Trophoblast cell (in vitro differentiated cells and primary cell): Measurements from ENCODE around the gene ERC1.

Experiments used
- DNase-seq, 2 donors: peaks; one replicate each; pipeline ENCODE4 v3.0.0-alpha.2; 2016
- H2AFZ ChIP-seq: 2 replicates; pipeline ENCODE4 v1.6.1; 2013; ENCODE audit warnings: low read length, moderate library complexity, mild to moderate bottlenecking; ENCODE audit not compliant: insufficient read depth, poor library complexity
- H2AK5ac ChIP-seq: 2 replicates; pipeline ENCODE4 v1.6.1; 2013; ENCODE audit warnings: mild to moderate bottlenecking, low read length
- H2BK120ac ChIP-seq: 2 replicates; pipeline ENCODE4 v1.6.1; 2013; ENCODE audit warnings: low read length, mild to moderate bottlenecking, moderate library complexity; ENCODE audit not compliant: insufficient read depth, poor library complexity
- H2BK12ac ChIP-seq: 2 replicates; pipeline ENCODE4 v1.6.1; 2013; ENCODE audit warnings: mild to moderate bottlenecking, low read length, moderate library complexity
- H2BK5ac ChIP-seq: 2 replicates; pipeline ENCODE4 v1.6.1; 2013; ENCODE audit warnings: low read length, low read depth, moderate library complexity, mild to moderate bottlenecking; ENCODE audit not compliant: poor library complexity
- H3K14ac ChIP-seq: 2 replicates; pipeline ENCODE4 v1.6.1; 2013; ENCODE audit warnings: mild to moderate bottlenecking, low read length
- H3K18ac ChIP-seq: 2 replicates; pipeline ENCODE4 v1.6.1; 2013; ENCODE audit warnings: mild to moderate bottlenecking, low read length
- H3K23ac ChIP-seq: 2 replicates; pipeline ENCODE4 v1.6.1; 2013; ENCODE audit warnings: low read length
- H3K27ac ChIP-seq: 2 replicates; pipeline ENCODE4 v1.5.1; 2013; ENCODE audit warnings: low read depth, mild to moderate bottlenecking, inconsistent platforms, low read length, moderate library complexity
- H3K27me3 ChIP-seq: 2 replicates; pipeline ENCODE4 v1.6.1; 2013; ENCODE audit warnings: inconsistent platforms, mild to moderate bottlenecking, low read length, moderate library complexity; ENCODE audit not compliant: insufficient read depth
- H3K36me3 ChIP-seq, 2 experiments: 1 replicate in 1 of 2; 2 replicates in 1 of 2; pipeline ENCODE4 v1.6.1; 2013; ENCODE audit warnings: low read length in 2 of 2, mild to moderate bottlenecking in 2 of 2, moderate library complexity in 1 of 2; ENCODE audit not compliant: insufficient read depth in 2 of 2, control insufficient read depth in 1 of 2
- H3K4ac ChIP-seq: 2 replicates; pipeline ENCODE4 v1.6.1; 2013; ENCODE audit warnings: low read depth, mild to moderate bottlenecking, low read length, moderate library complexity
- H3K4me1 ChIP-seq, 2 experiments: 1 replicate in 1 of 2; 2 replicates in 1 of 2; pipeline ENCODE4 v1.6.1; 2013; ENCODE audit warnings: low read length in 2 of 2, mild to moderate bottlenecking in 2 of 2, moderate library complexity in 1 of 2; ENCODE audit not compliant: insufficient read depth in 2 of 2, control insufficient read depth in 1 of 2
- H3K4me2 ChIP-seq: 2 replicates; pipeline ENCODE4 v1.6.1; 2013; ENCODE audit warnings: inconsistent platforms, mild to moderate bottlenecking, low read length, moderate library complexity
- H3K4me3 ChIP-seq: 2 replicates; pipeline ENCODE4 v1.5.1; 2013; ENCODE audit warnings: mild to moderate bottlenecking, low read depth, low read length, inconsistent platforms
- H3K79me1 ChIP-seq: one replicate; pipeline ENCODE4 v1.6.1; 2013; ENCODE audit warnings: low read length
- H3K79me2 ChIP-seq: 2 replicates; pipeline ENCODE4 v1.6.1; 2013; ENCODE audit warnings: low read length, mild to moderate bottlenecking; ENCODE audit not compliant: control insufficient read depth, insufficient read depth, poor library complexity
- H3K9ac ChIP-seq: 2 replicates; pipeline ENCODE4 v1.6.1; 2013; ENCODE audit warnings: mild to moderate bottlenecking, low read length
- H3K9me3 ChIP-seq: 2 replicates; pipeline ENCODE4 v1.6.1; 2013; ENCODE audit warnings: low read depth, mild to moderate bottlenecking, control low read depth, inconsistent platforms, low read length; ENCODE audit not compliant: insufficient read depth
- H4K12ac ChIP-seq: 2 replicates; pipeline ENCODE4 v1.6.1; 2013; ENCODE audit warnings: low read depth, mild to moderate bottlenecking, low read length, moderate library complexity
- H4K8ac ChIP-seq: 2 replicates; pipeline ENCODE4 v1.6.1; 2013; ENCODE audit warnings: low read depth, mild to moderate bottlenecking, low read length, moderate library complexity
- H4K91ac ChIP-seq: one replicate; pipeline ENCODE4 v1.6.1; 2013; ENCODE audit warnings: low read depth, mild to moderate bottlenecking, low read length, moderate library complexity
- WGBS: extraction: QIAGEN DNeasy Blood & Tissue Kit; methylation state at CpG from one replicate; pipeline ENCODE4 v1.1.7; 2013; ENCODE audit warnings: missing lambda C conversion rate; ENCODE audit not compliant: insufficient read length, insufficient coverage; ENCODE audit errors: extremely low coverage; 5-methylcytosine and 5-hydroxymethylcytosine counted together

The ERC1 gene

DNA sequence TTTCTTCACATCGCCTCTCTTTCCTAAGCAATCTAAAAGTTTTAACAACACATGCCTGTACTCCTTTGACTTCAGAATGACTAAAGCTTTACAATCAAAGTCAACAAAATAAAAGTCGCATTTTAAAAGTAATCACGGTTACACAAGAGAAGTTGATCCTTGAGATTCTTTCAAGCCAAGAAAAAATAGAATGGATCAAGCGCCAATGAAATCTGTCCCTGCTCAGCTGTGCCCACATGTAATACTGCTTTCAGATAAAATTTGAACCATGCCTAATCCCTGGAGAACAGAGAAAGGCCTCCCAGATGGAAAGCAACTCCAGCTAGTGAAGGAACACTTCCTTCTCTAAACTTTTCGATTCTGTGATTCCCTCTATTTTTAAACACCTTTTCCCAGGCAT is 490.3 kb downstream of the ERC1 start:
- Histone ChIP-seq H3K4ac (no peak overlapping the region), H4K8ac (no peak overlapping the region), H3K4me3 (no peak overlapping the region), H2BK12ac (no peak overlapping the region), H3K27ac (no peak overlapping the region), H3K4me1 (no peaks in the 10 kb centered on the region), H3K36me3 (peaks cover 0 to 2% of the 10 kb centered on the region in 2 experiments), H3K9ac (no peak overlapping the region), H2AFZ (no peak overlapping the region), H3K14ac (no peak overlapping the region), H3K27me3 (no peaks in the 10 kb centered on the region), H3K23ac (no peak overlapping the region), H3K18ac (no peak overlapping the region), H4K12ac (no peak overlapping the region), H3K4me2 (no peak overlapping the region), H2AK5ac (no peak overlapping the region), H2BK5ac (no peak overlapping the region), H4K91ac (no peak overlapping the region), H3K79me2 (no peaks in the 10 kb centered on the region), H3K79me1 (no peaks in the 10 kb centered on the region), H3K9me3 (no peaks in the 10 kb centered on the region), H2BK120ac (no peak overlapping the region)
- WGBS, result no CpG with 5 or more reads among the region's 5 CpGs
- no peak for DNase-seq

DNA sequence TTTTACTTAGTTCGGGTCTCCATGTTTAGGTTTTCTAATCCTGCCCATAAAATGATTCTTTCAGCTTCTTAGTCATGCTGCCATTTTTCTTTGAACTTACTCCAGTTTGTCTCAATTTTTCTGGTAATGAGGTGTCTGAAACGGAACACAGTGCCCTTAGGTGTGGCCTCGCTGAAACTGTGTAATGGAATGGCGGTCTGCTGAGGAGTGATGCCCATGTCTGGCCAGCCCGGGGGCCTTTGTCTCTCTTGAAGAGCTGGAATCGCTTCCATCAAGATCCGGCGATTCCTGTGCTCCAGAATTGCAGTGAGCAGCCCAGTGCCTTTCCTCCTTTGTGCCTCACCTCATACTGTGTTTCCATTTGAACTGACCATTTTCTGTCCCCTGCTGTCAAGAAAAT is 490.9 kb downstream of the ERC1 start:
- H3K14ac ChIP-seq, result no peak overlapping the region
- no peak overlapping the region for H3K27ac ChIP-seq
- no peak overlapping the region for H2BK12ac ChIP-seq
- H3K4ac ChIP-seq, result no peak overlapping the region
- H4K12ac ChIP-seq, result no peak overlapping the region
- no peaks in the 10 kb centered on the region for H3K4me1 ChIP-seq
- no peak overlapping the region for H2AFZ ChIP-seq
- no peak overlapping the region for H3K18ac ChIP-seq
- WGBS, result no CpG with 5 or more reads among the region's 8 CpGs
- DNase-seq, result no peak
- H3K9ac ChIP-seq, result no peak overlapping the region
- no peak overlapping the region for H4K91ac ChIP-seq
- no peak overlapping the region for H2AK5ac ChIP-seq
- no peak overlapping the region for H3K4me3 ChIP-seq
- H4K8ac ChIP-seq, result no peak overlapping the region
- no peak overlapping the region for H3K23ac ChIP-seq
- no peak overlapping the region for H3K4me2 ChIP-seq
- H3K27me3 ChIP-seq, result no peaks in the 10 kb centered on the region
- no peaks in the 10 kb centered on the region for H3K79me1 ChIP-seq
- H3K79me2 ChIP-seq, result no peaks in the 10 kb centered on the region
- no peak overlapping the region for H2BK5ac ChIP-seq
- no peaks in the 10 kb centered on the region for H3K9me3 ChIP-seq
- no peak overlapping the region for H2BK120ac ChIP-seq
- H3K36me3 ChIP-seq, result peaks cover 0 to 2% of the 10 kb centered on the region in 2 experiments

DNA sequence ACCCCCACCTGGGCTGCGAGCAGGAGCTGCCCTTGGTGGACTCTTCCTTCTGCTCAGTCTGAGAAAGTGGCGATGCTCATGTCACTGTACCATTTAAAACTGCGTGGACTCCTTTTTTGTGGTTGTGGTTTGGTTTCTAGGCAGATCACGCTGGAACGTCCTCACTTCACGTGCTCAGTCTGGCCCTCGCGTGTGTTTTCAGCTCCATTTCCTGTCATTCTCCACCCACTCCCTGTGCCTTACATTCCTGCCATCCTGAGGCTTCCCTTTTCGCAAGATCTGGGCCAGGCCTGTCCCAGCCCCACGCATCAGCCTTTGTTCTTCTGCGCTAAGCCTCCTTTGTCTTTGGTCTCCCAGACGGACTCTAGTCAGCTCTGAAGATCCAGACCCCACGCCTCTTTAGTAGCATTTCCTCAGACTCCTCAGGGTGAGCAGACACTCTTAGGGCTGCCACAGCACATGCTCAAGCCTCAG is 497.9 kb downstream of the ERC1 start:
- Histone ChIP-seq H3K4me2 (no peak overlapping the region), H2AFZ (no peak overlapping the region), H3K79me1 (peaks cover 6% of the 10 kb centered on the region), H3K9ac (no peak overlapping the region), H4K91ac (no peak overlapping the region), H3K18ac (peak overlapping the region; percentile 13), H2BK12ac (peak overlapping the region; percentile 4), H2BK120ac (no peak overlapping the region), H3K27ac (no peak overlapping the region), H3K4ac (no peak overlapping the region), H4K12ac (no peak overlapping the region), H3K36me3 (peaks cover 8 to 14% of the 10 kb centered on the region in 2 experiments), H2BK5ac (peak overlapping the region; percentile 11), H3K4me1 (peaks cover 7% of the 10 kb centered on the region in 2 experiments), H3K23ac (no peak overlapping the region), H3K4me3 (no peak overlapping the region), H3K27me3 (no peaks in the 10 kb centered on the region), H3K14ac (no peak overlapping the region), H3K9me3 (no peaks in the 10 kb centered on the region), H2AK5ac (no peak overlapping the region), H4K8ac (peak overlapping the region; percentile 15), H3K79me2 (no peaks in the 10 kb centered on the region)
- DNase-seq, result no peak
- no CpG with 5 or more reads among the region's 13 CpGs for WGBS

DNA sequence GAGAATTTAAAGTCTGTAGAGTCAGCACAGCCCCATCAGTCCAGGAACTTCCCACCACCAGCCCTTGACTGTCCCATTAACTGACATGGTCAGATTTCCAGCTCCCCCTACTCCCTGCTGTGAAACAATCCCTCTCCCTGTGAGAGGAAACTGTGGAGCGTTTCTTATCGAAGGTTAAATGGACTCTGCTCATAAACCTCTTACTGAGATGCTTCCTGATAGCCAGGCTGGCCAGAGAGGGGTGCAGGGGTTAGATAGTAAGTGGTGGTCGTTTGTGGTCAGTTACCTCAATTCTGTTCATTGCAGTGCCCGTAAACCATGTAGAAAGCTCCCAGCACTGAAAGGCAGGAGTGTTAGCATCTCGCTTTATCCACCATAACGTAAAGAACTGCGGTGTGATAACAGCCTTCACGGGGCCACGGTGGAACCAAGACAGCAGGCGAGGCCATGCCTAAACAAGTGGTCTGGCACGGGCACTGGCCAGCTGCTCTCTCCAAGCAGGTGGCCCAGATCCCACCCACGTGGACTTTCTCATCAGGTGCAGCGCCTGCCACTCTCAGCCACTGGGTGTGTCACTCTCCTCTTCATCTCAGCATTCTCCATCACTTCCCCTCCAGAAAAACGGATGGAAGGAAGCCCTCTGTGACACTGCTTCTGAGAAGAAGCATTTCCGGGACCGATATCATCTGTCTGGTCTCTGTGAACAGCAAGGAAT is 501.1 kb downstream of the ERC1 start:
- Histone ChIP-seq H4K8ac (no peak overlapping the region), H3K14ac (no peak overlapping the region), H3K27ac (no peak overlapping the region), H2BK5ac (no peak overlapping the region), H2AK5ac (no peak overlapping the region), H3K4me2 (no peak overlapping the region), H4K91ac (no peak overlapping the region), H2BK12ac (no peak overlapping the region), H3K4me3 (no peak overlapping the region), H3K36me3 (peaks cover 9 to 17% of the 10 kb centered on the region in 2 experiments), H3K79me1 (peaks cover 6% of the 10 kb centered on the region), H3K79me2 (no peaks in the 10 kb centered on the region), H4K12ac (no peak overlapping the region), H3K9me3 (no peaks in the 10 kb centered on the region), H2AFZ (no peak overlapping the region), H3K27me3 (no peaks in the 10 kb centered on the region), H3K4ac (no peak overlapping the region), H3K23ac (no peak overlapping the region), H3K9ac (no peak overlapping the region), H3K18ac (no peak overlapping the region), H3K4me1 (peaks cover 7% of the 10 kb centered on the region in 2 experiments), H2BK120ac (no peak overlapping the region)
- DNase-seq, result no peak
- no CpG with 5 or more reads among the region's 16 CpGs for WGBS
